Posterior vena cava (tissue), 2 donors: Measurements from ENCODE around the gene GBE1. TPM values are rescaled to one million over a fixed set of nuclear protein-coding genes. Genes with fewer than 3 reads are reported as not detected.

Experiments used
- DNase-seq: peaks from one replicate; pipeline ENCODE4 v3.0.0-alpha.2; 2020; ENCODE audit warnings: low spot score
- intact Hi-C, 2 donors: fragments of 100-400 bp; cut with DNase I; formaldehyde crosslinking; loops; one replicate each; pipeline versions ENCODE4 v1.14.1 to v1.14.2; 2022 to 2023
- total RNA-seq, 2 donors: library from RNA; stranded (reverse); fragmentation: NEBNext Ultra II Directional; extraction: Animal tissue kit (Norgen Biotek cat#: 25700); gene quantifications; one replicate each; pipeline ENCODE4 v1.2.1, GENCODE V29; 2021
- donor health status: DM: yes; HTN: yes; CAD: no.
- donor health status: DM: yes; HTN: yes; CAD: no.

Gene GBE1
- total RNA-seq, 2 donors from 2014 or later, result 39.3 to 71.4 TPM

- intact Hi-C loops, result no loop called here
- DNase-seq, result no peak
These were observed 310.3 kb downstream of the GBE1 start for GRCh38 chr3:81451140-81451539.

DNA sequence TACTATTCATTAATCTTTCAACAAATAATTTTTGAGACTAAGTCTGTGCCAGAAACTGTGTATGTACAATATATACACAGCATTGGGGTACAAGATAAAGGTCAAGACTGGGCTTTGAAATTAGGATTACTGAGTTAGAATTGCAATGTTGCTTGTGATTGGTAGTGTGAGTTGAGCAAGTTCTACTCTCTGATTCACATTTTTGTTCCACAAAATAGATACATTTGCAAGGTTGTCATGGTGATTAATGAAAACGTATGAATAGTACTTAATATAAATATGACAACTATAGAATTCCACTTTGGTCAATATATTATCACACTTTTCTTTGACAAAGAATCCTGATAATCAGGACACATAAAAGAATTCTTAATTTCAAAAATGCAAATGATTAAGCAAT lies 314.6 kb downstream of the GBE1 start:
- intact Hi-C loops, result no loop called here
- DNase-seq, result no peak

GRCh38 chr3:81445712-81446111 lies 315.7 kb downstream of the GBE1 start:
- DNase-seq, result no peak
- intact Hi-C loops, result no loop called here

DNA sequence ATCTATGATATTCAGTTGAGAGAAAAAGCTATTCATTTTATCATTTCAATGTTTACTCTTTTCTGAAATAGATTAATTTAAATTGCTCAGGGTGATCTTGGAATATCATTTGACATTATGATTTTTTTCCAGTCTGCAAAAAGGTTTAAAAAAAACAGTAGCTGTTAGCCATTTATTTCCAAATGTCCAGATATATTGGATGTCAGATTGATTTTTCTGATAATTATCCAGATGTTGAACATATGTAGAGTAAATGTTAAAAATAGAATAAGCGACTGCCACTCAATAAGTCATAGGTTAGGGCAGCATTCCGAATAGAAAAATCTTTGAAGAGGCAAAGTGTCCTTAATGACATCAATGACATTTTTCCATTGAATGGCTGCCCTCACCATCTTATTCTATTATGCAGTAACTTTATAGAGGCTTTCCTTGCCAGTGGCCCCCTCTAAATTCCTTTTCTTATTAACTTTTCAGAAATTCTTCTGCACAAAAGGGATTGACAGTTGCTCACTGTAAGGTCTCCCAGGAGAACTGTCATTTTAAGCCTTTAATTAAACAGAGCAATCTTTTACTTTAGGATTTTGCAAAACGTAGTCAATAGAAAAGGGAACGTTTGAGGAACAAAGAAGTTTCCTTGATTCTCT lies 316.5 kb downstream of the GBE1 start:
- intact Hi-C loops, result no loop called here
- no peak for DNase-seq

- intact Hi-C loops, result no loop called here
- DNase-seq, result no peak
These were observed 317.5 kb downstream of the GBE1 start for GRCh38 chr3:81443958-81444357.

GRCh38 chr3:81443457-81443782 lies 318.0 kb downstream of the GBE1 start:
- intact Hi-C loops, result no loop called here
- DNase-seq, result no peak

DNA sequence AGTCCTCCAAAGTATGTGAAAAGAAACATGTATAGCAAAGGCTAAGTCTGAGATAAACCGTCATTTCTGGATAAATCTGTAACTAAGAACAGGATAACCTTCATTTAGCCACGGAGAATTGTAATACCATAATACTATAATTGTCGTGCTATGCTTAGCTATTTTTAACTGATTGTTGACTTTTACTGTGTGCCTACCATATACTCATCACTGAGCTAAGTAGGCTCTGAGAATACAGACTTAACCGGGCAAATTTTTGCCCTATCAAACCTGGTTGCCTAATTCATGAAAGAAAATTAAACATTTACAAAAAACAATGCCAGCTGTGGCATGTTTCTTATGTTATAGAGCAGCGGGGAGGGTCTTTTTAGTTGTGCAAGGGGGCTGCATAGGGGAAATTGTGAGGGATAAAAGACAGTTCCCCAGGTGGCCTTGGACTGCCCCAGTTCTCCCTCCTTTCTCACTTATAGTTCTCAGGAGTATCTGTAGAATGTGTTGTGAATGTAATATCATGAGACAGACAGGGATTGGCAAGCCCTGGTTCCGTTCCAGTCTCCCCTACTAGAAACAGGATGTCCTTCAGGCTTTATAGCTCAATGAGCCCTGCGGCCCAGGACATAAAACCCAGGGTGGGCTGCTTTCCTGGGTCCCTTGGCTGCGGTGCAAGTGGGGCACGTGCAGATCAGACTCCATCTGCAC lies 318.5 kb downstream of the GBE1 start:
- intact Hi-C loops, result no loop called here
- no peak for DNase-seq

DNA sequence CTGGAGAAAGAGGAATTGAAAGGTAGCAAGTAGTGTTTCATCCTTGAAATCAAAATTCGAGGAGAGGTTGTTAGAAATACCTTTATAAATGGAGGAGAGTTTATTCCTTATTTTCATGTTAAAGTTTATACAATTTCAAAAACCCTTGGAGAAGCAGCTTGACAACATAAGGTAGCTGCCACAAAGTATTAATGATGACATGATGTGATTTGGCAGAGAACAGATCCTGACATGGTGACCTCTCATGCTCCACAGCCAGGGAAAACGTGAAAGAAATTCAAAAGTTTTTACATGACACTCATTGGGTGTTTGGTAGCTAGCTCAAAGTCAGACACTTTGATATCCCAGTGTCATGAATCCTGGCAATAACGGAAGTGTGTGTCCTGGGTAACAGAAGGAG lies 320.8 kb downstream of the GBE1 start:
- intact Hi-C loops, result no loop called here

More for the DNA sequence above, 320.8 kb downstream of the GBE1 start:
- no peak for DNase-seq
